Measurements from ENCODE around the gene BASP1. TPM values are rescaled to one million over a fixed set of nuclear protein-coding genes. Genes with fewer than 3 reads are reported as not detected.

Gene BASP1
- total RNA-seq, 1 experiment from 2014 or later = 153 TPM

GRCh38 chr5:17212996-17213395 is 4.4 kb upstream of the BASP1 start:
- Histone ChIP-seq H3K27me3 (ENCODE audit: control insufficient read depth, insufficient read depth, low read length) (no peaks in the 10 kb centered on the region; the same call in 1 of the 2 replicates), H3K4me3 (ENCODE audit: insufficient read depth, low read depth, low read length) (no peak overlapping the region), H3K36me3 (replicated peaks; ENCODE audit: control insufficient read depth, insufficient read depth, low read length) (no peaks in the 10 kb centered on the region)
- no peak for DNase-seq

- no peak for DNase-seq
- H3K4me3 ChIP-seq (ENCODE audit: insufficient read depth, low read depth, low read length) = no peak overlapping the region
- no peaks in the 10 kb centered on the region; the same call in 1 of the 2 replicates for H3K27me3 ChIP-seq (ENCODE audit: control insufficient read depth, insufficient read depth, low read length)
- H3K36me3 ChIP-seq (replicated peaks; ENCODE audit: control insufficient read depth, insufficient read depth, low read length) = no peaks in the 10 kb centered on the region
These were observed 3.5 kb upstream of the BASP1 start for GRCh38 chr5:17213938-17214337.

- DNase-seq = no peak
- no peak overlapping the region for H3K4me3 ChIP-seq (ENCODE audit: insufficient read depth, low read depth, low read length)
- H3K27me3 ChIP-seq (ENCODE audit: control insufficient read depth, insufficient read depth, low read length) = no peaks in the 10 kb centered on the region; the same call in 1 of the 2 replicates
- no peaks in the 10 kb centered on the region for H3K36me3 ChIP-seq (replicated peaks; ENCODE audit: control insufficient read depth, insufficient read depth, low read length)
These were observed 2.5 kb upstream of the BASP1 start for GRCh38 chr5:17214893-17215292.

- Histone ChIP-seq H3K4me3 (ENCODE audit: insufficient read depth, low read depth, low read length) (no peak overlapping the region), H3K36me3 (replicated peaks; ENCODE audit: control insufficient read depth, insufficient read depth, low read length) (no peaks in the 10 kb centered on the region), H3K27me3 (ENCODE audit: control insufficient read depth, insufficient read depth, low read length) (no peaks in the 10 kb centered on the region; the same call in 1 of the 2 replicates)
- no peak for DNase-seq
These were observed 2.1 kb upstream of the BASP1 start for GRCh38 chr5:17215361-17215760.

GRCh38 chr5:17216176-17216973 is 1.1 kb upstream of the BASP1 start:
- Histone ChIP-seq H3K4me3 (ENCODE audit: insufficient read depth, low read depth, low read length) (peak overlapping the region; percentile 71), H3K36me3 (replicated peaks; ENCODE audit: control insufficient read depth, insufficient read depth, low read length) (no peaks in the 10 kb centered on the region), H3K27me3 (ENCODE audit: control insufficient read depth, insufficient read depth, low read length) (no peaks in the 10 kb centered on the region; the same call in 1 of the 2 replicates)
- peak; percentile 80 for DNase-seq

GRCh38 chr5:17216974-17217492 is 398 bp upstream of the BASP1 start:
- no peak for DNase-seq
- Histone ChIP-seq H3K36me3 (replicated peaks; ENCODE audit: control insufficient read depth, insufficient read depth, low read length) (no peaks in the 10 kb centered on the region), H3K4me3 (ENCODE audit: insufficient read depth, low read depth, low read length) (peak overlapping the region; percentile 71), H3K27me3 (ENCODE audit: control insufficient read depth, insufficient read depth, low read length) (no peaks in the 10 kb centered on the region)

GRCh38 chr5:17218353-17219005 is 1.0 kb downstream of the BASP1 start:
- Histone ChIP-seq H3K4me3 (ENCODE audit: insufficient read depth, low read depth, low read length) (peak overlapping the region; percentile 80), H3K27me3 (ENCODE audit: control insufficient read depth, insufficient read depth, low read length) (no peaks in the 10 kb centered on the region), H3K36me3 (replicated peaks; ENCODE audit: control insufficient read depth, insufficient read depth, low read length) (no peaks in the 10 kb centered on the region)
- peak; percentile 70 for DNase-seq

GRCh38 chr5:17219006-17219422 is 1.6 kb downstream of the BASP1 start:
- Histone ChIP-seq H3K36me3 (replicated peaks; ENCODE audit: control insufficient read depth, insufficient read depth, low read length) (no peaks in the 10 kb centered on the region), H3K4me3 (ENCODE audit: insufficient read depth, low read depth, low read length) (peak overlapping the region; percentile 80), H3K27me3 (ENCODE audit: control insufficient read depth, insufficient read depth, low read length) (no peaks in the 10 kb centered on the region)
- peak; percentile 89 for DNase-seq

GRCh38 chr5:17219469-17219868 is 2.0 kb downstream of the BASP1 start:
- DNase-seq = no peak
- peak overlapping the region; percentile 80; the same call in 1 of the 2 replicates for H3K4me3 ChIP-seq (ENCODE audit: insufficient read depth, low read depth, low read length)
- H3K27me3 ChIP-seq (ENCODE audit: control insufficient read depth, insufficient read depth, low read length) = no peaks in the 10 kb centered on the region
- no peaks in the 10 kb centered on the region for H3K36me3 ChIP-seq (replicated peaks; ENCODE audit: control insufficient read depth, insufficient read depth, low read length)

GRCh38 chr5:17219992-17220391 is 2.6 kb downstream of the BASP1 start:
- Histone ChIP-seq H3K4me3 (ENCODE audit: insufficient read depth, low read depth, low read length) (no peak overlapping the region), H3K27me3 (ENCODE audit: control insufficient read depth, insufficient read depth, low read length) (no peaks in the 10 kb centered on the region), H3K36me3 (replicated peaks; ENCODE audit: control insufficient read depth, insufficient read depth, low read length) (no peaks in the 10 kb centered on the region)
- no peak for DNase-seq

GRCh38 chr5:17220469-17220868 is 3.0 kb downstream of the BASP1 start:
- no peak for DNase-seq
- H3K27me3 ChIP-seq (ENCODE audit: control insufficient read depth, insufficient read depth, low read length) = no peaks in the 10 kb centered on the region
- H3K4me3 ChIP-seq (ENCODE audit: insufficient read depth, low read depth, low read length) = no peak overlapping the region
- no peaks in the 10 kb centered on the region for H3K36me3 ChIP-seq (replicated peaks; ENCODE audit: control insufficient read depth, insufficient read depth, low read length)

- H3K4me3 ChIP-seq (ENCODE audit: insufficient read depth, low read depth, low read length) = no peak overlapping the region
These were observed 4.6 kb downstream of the BASP1 start for GRCh38 chr5:17221843-17222636.

GRCh38 chr5:17222664-17223063 is 5.2 kb downstream of the BASP1 start:
- DNase-seq = no peak
- no peak overlapping the region for H3K4me3 ChIP-seq (ENCODE audit: insufficient read depth, low read depth, low read length)
- no peaks in the 10 kb centered on the region for H3K27me3 ChIP-seq (ENCODE audit: control insufficient read depth, insufficient read depth, low read length)
- no peaks in the 10 kb centered on the region for H3K36me3 ChIP-seq (replicated peaks; ENCODE audit: control insufficient read depth, insufficient read depth, low read length)

More at GRCh38 chr5:17221843-17222636, 4.6 kb downstream of the BASP1 start:
- no peaks in the 10 kb centered on the region for H3K27me3 ChIP-seq (ENCODE audit: control insufficient read depth, insufficient read depth, low read length)
- no peaks in the 10 kb centered on the region for H3K36me3 ChIP-seq (replicated peaks; ENCODE audit: control insufficient read depth, insufficient read depth, low read length)
- no peak for DNase-seq

GRCh38 chr5:17223367-17224185 is 6.1 kb downstream of the BASP1 start:
- H3K36me3 ChIP-seq (replicated peaks; ENCODE audit: control insufficient read depth, insufficient read depth, low read length) = no peaks in the 10 kb centered on the region
- H3K27me3 ChIP-seq (ENCODE audit: control insufficient read depth, insufficient read depth, low read length) = no peaks in the 10 kb centered on the region
- H3K4me3 ChIP-seq (ENCODE audit: insufficient read depth, low read depth, low read length) = no peak overlapping the region
- no peak for DNase-seq
